A673 (cell line): ENCODE measurements around the gene AHNAK2. TPM values are rescaled to one million over a fixed set of nuclear protein-coding genes. Genes with fewer than 3 reads are reported as not detected.

Source experiments
- BruUV-seq: library from RNA; stranded (reverse); fragments of 400-500 nt; replicated peaks from 2 replicates; lab custom pipeline; 2021; lab: Mats Ljungman, UMichigan
- CTCF ChIA-PET: fragments of 300-600 bp; sonication (Branson Sonifier 250); formaldehyde crosslinking; loops from one replicate; lab custom pipeline; 2022; ENCODE audit warnings: antibody characterized with exemption; lab: Charles Lee
- POLR2A ChIA-PET: fragments of 300-600 bp; sonication (Branson Sonifier 250); formaldehyde crosslinking; loops from one replicate; lab custom pipeline; 2022; ENCODE audit warnings: antibody characterized with exemption; ENCODE audit not compliant: low non-redundant PET; lab: Charles Lee
- DNase-seq: peaks from one replicate; pipeline ENCODE4 v3.0.0-alpha.2; 2015; ENCODE audit warnings: low spot score
- H3K27ac ChIP-seq: fragments of 200-600 bp; sonication (generic); 2 replicates; pipeline ENCODE4 v1.5.1; 2016; ENCODE audit warnings: mixed run types, low read depth, mild to moderate bottlenecking, mixed read lengths, antibody characterized with exemption, low read length; ENCODE audit not compliant: poor library complexity, severe bottlenecking
- H3K27me3 ChIP-seq: fragments of 200-600 bp; sonication (generic); replicated peaks from 2 replicates; pipeline ENCODE4 v1.6.1; 2017; ENCODE audit warnings: mixed run types, low read depth, mild to moderate bottlenecking, mixed read lengths, antibody characterized with exemption, low read length; ENCODE audit not compliant: insufficient read depth, poor library complexity
- H3K36me3 ChIP-seq: fragments of 200-600 bp; sonication (generic); 2 replicates; pipeline ENCODE4 v1.6.1; 2016; ENCODE audit warnings: mixed run types, mild to moderate bottlenecking, mixed read lengths, antibody characterized with exemption, low read length; ENCODE audit not compliant: insufficient read depth, poor library complexity, severe bottlenecking
- H3K4me1 ChIP-seq: fragments of 200-600 bp; sonication (generic); 2 replicates; pipeline ENCODE4 v1.6.1; 2017; ENCODE audit warnings: mixed run types, mild to moderate bottlenecking, mixed read lengths, antibody characterized with exemption, low read length; ENCODE audit not compliant: insufficient read depth, poor library complexity, severe bottlenecking
- H3K4me3 ChIP-seq: fragments of 200-600 bp; sonication (generic); 2 replicates; pipeline ENCODE4 v1.5.1; 2016; ENCODE audit warnings: low read depth, mixed run types, mild to moderate bottlenecking, mixed read lengths, low read length; ENCODE audit not compliant: poor library complexity, severe bottlenecking
- H3K9me3 ChIP-seq: fragments of 200-600 bp; sonication (generic); 2 replicates; pipeline ENCODE4 v1.6.1; 2016; ENCODE audit warnings: mixed run types, low read depth, mild to moderate bottlenecking, mixed read lengths, antibody characterized with exemption, low read length; ENCODE audit not compliant: poor library complexity, severe bottlenecking
- CTCF ChIP-seq: fragments of 300-800, 200-600 bp; sonication (generic); conservative IDR thresholded peaks from 2 replicates; pipeline ENCODE4 v1.5.1; 2017; ENCODE audit warnings: low read depth, mild to moderate bottlenecking, antibody characterized with exemption, low read length, moderate library complexity, mixed read lengths
- EZH2 ChIP-seq: fragments of 200-600 bp; sonication (generic); IDR thresholded peaks from 2 replicates; pipeline ENCODE4 v1.6.1; 2017; ENCODE audit warnings: borderline replicate concordance, low read depth, mild to moderate bottlenecking, mixed read lengths, antibody characterized with exemption, low read length; ENCODE audit not compliant: poor library complexity, severe bottlenecking
- intact Hi-C: fragments of 100-400 bp; cut with micrococcal nuclease; formaldehyde crosslinking; loops from one replicate; pipeline ENCODE4 v1.10.0; 2022; ENCODE audit not compliant: unreplicated experiment
- total RNA-seq: library from RNA; stranded (reverse); gene quantifications from 2 replicates; pipeline ENCODE4 v1.2.3, GENCODE V29; 2021

AHNAK2 gene
- total RNA-seq, 1 experiment from 2014 or later: 0.56 TPM

- no TSS peak for BruUV-seq
- CTCF ChIA-PET: no interaction called here
- H3K9me3 ChIP-seq: no peaks in the 10 kb centered on the region
- H3K27me3 ChIP-seq: no peaks in the 10 kb centered on the region
- intact Hi-C loops: no loop called here
- no peak overlapping the region for H3K4me3 ChIP-seq
- POLR2A ChIA-PET: no interaction called here
- peaks cover 41% of the 10 kb centered on the region for H3K36me3 ChIP-seq
- TF ChIP-seq EZH2 (no peak), CTCF (no peak)
- no peak for DNase-seq
- H3K4me1 ChIP-seq: no peaks in the 10 kb centered on the region
- no peak overlapping the region for H3K27ac ChIP-seq
Observed at GRCh38 chr14:105005329-105005928, 27.3 kb upstream of the AHNAK2 start.

GRCh38 chr14:104999361-104999760, 21.2 kb upstream of the AHNAK2 start:
- no peak overlapping the region for H3K4me3 ChIP-seq
- peaks cover 3% of the 10 kb centered on the region for H3K36me3 ChIP-seq
- no peaks in the 10 kb centered on the region for H3K4me1 ChIP-seq
- ChIA-PET POLR2A (interaction anchor here (0.6 kb wide), 1 partner anchor 71 kb away, joined by 5 read pairs; no protein-coding TSS in a partner anchor), CTCF (no interaction called here)
- intact Hi-C loops: no loop called here
- TF ChIP-seq CTCF (no peak), EZH2 (no peak)
- BruUV-seq: no TSS peak
- no peak overlapping the region for H3K27ac ChIP-seq
- H3K9me3 ChIP-seq: no peaks in the 10 kb centered on the region
- DNase-seq: no peak
- no peaks in the 10 kb centered on the region for H3K27me3 ChIP-seq

DNA sequence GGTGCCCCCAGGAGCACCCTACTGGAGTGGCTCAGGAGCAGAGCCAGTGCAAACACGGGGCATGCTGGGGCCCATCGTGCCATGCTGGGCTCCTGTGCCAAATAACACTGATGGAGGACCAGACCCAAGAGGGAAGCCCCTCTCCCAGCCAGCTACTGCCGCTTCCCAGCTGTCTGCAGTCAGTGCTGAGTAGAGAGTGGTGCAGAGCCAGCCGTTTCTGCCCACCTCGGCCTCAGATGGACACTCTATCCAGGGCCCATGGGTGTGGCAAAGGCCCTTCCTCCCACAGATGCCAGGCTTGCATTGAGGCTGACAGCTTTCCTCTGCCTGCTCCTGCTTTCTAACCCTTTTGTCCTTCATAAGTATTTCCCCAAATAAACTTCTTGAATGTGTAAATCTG, 20.6 kb upstream of the AHNAK2 start:
- CTCF ChIA-PET: no interaction called here
- no peak overlapping the region for H3K4me3 ChIP-seq
- no peaks in the 10 kb centered on the region for H3K9me3 ChIP-seq
- no peak for DNase-seq
- H3K27me3 ChIP-seq: no peaks in the 10 kb centered on the region
- BruUV-seq: no TSS peak
- intact Hi-C loops: no loop called here
- H3K4me1 ChIP-seq: no peaks in the 10 kb centered on the region
- no peak for TF ChIP-seq CTCF
- no peak for TF ChIP-seq EZH2
- H3K27ac ChIP-seq: no peak overlapping the region
- peaks cover 3% of the 10 kb centered on the region for H3K36me3 ChIP-seq
- POLR2A ChIA-PET: no interaction called here
